GM12878 (cell line): ENCODE data around the gene CNTNAP2. TPM values are rescaled to one million over a fixed set of nuclear protein-coding genes. Genes with fewer than 3 reads are reported as not detected.

ENCODE experiments used
- ATAC-seq: fragments of 200-7000 bp; cut with Tn5 transposase; 3 replicates; pipeline ENCODE4 v1.9.1; 2020; ENCODE audit warnings: mild to moderate bottlenecking, moderate library complexity
- BruUV-seq: library from RNA; stranded (reverse); fragments of 400-500 nt; replicated peaks from 2 replicates; lab custom pipeline; 2021; lab: Mats Ljungman, UMichigan
- CTCF ChIA-PET: fragments of 300-600 bp; sonication (Branson Sonifier 250); formaldehyde crosslinking; extraction: SDS; loops from one replicate; lab custom pipeline; 2021; ENCODE audit warnings: inconsistent platforms; lab: Yijun Ruan, JAX
- POLR2A ChIA-PET: fragments of 350-600 bp; formaldehyde crosslinking; extraction: SDS; loops from one replicate; lab custom pipeline; 2021; ENCODE audit warnings: inconsistent platforms; lab: Charles Lee
- RAD21 ChIA-PET: fragments of 300-600 bp; sonication (Branson Sonifier 250); formaldehyde crosslinking; loops from one replicate; lab custom pipeline; 2023; ENCODE audit warnings: antibody characterized with exemption; ENCODE audit not compliant: unreplicated experiment; lab: Charles Lee
- SMC1A ChIA-PET: fragments of 300-600 bp; sonication (Branson Sonifier 250); formaldehyde crosslinking; loops from one replicate; lab custom pipeline; 2023; ENCODE audit not compliant: unreplicated experiment, uncharacterized antibody; lab: Charles Lee
- DNase-seq: peaks from one replicate; pipeline ENCODE4 v3.0.0-alpha.2; 2011; ENCODE audit warnings: low read depth, low spot score
- FAIRE-seq: peaks from 3 replicates; lab custom pipeline; 2011; peaks lifted over from hg19 to GRCh38; lab: Jason Lieb, UNC
- H2AFZ ChIP-seq: 2 replicates; pipeline ENCODE4 v1.6.0; 2011; ENCODE audit warnings: low read depth, low read length, control low read depth; ENCODE audit not compliant: control insufficient read depth
- H3K27ac ChIP-seq: 2 replicates; pipeline ENCODE4 v1.5.1; 2011; ENCODE audit warnings: control low read depth; ENCODE audit not compliant: control insufficient read depth, insufficient read depth
- H3K27me3 ChIP-seq, 2 experiments: replicated peaks in 1 of 2; 2 replicates each; pipeline versions ENCODE4 v1.6.0 to v1.6.1; 2011; ENCODE audit warnings: low read length in 1 of 2; ENCODE audit not compliant: control insufficient read depth in 2 of 2, insufficient read depth in 2 of 2
- H3K36me3 ChIP-seq, 2 experiments: 2 replicates each; pipeline ENCODE4 v1.5.1; 2011; ENCODE audit warnings: low read length in 1 of 2; ENCODE audit not compliant: control insufficient read depth in 2 of 2, insufficient read depth in 2 of 2
- H3K4me1 ChIP-seq: 2 replicates; pipeline ENCODE4 v1.6.1; 2011; ENCODE audit warnings: mild to moderate bottlenecking, low read length, moderate library complexity, mixed read lengths; ENCODE audit not compliant: control insufficient read depth, insufficient read depth
- H3K4me2 ChIP-seq: 2 replicates; pipeline ENCODE4 v1.6.0; 2011; ENCODE audit warnings: control low read depth; ENCODE audit not compliant: control insufficient read depth, insufficient read depth
- H3K4me3 ChIP-seq: fragments of 200-600 bp; sonication (generic); 2 replicates; pipeline ENCODE4 v1.5.1; 2016
- H3K79me2 ChIP-seq: 2 replicates; pipeline ENCODE4 v1.6.0; 2011; ENCODE audit warnings: low read length; ENCODE audit not compliant: control insufficient read depth, insufficient read depth
- H3K9ac ChIP-seq: 2 replicates; pipeline ENCODE4 v1.8.0; 2011; ENCODE audit warnings: low read length, control low read depth, mixed read lengths; ENCODE audit not compliant: control insufficient read depth, insufficient read depth
- H3K9me3 ChIP-seq: replicated peaks from 3 replicates; pipeline ENCODE4 v1.5.1; 2011; ENCODE audit warnings: mild to moderate bottlenecking, low read length; ENCODE audit not compliant: control insufficient read depth, insufficient read depth
- H4K20me1 ChIP-seq: 2 replicates; pipeline ENCODE4 v1.6.0; 2011; ENCODE audit not compliant: control insufficient read depth, insufficient read depth
- EED ChIP-seq: sonication (generic); IDR thresholded peaks from 2 replicates; pipeline ENCODE4 v1.6.1; 2016; ENCODE audit warnings: antibody characterized with exemption, low read depth
- FOS ChIP-seq: IDR thresholded peaks from 3 replicates; pipeline ENCODE4 v1.6.1; 2011; ENCODE audit warnings: borderline replicate concordance; ENCODE audit not compliant: insufficient read length; ENCODE audit errors: extremely low read depth
- FOXM1 ChIP-seq: IDR thresholded peaks from 2 replicates; pipeline ENCODE4 v1.6.1; 2012; ENCODE audit warnings: low read depth, mild to moderate bottlenecking, inconsistent platforms, low read length, moderate library complexity
- HDAC2 ChIP-seq: fragments of 200-600 bp; sonication (generic); IDR thresholded peaks from 2 replicates; pipeline ENCODE4 v1.6.1; 2017
- JUND ChIP-seq: IDR thresholded peaks from 2 replicates; pipeline ENCODE4 v1.6.1; 2012; ENCODE audit warnings: low read depth, mild to moderate bottlenecking, low read length, improper control_type of control experiment, moderate library complexity
- NFYB ChIP-seq: IDR thresholded peaks from 2 replicates; pipeline ENCODE4 v1.6.1; 2011; ENCODE audit warnings: low read depth, mild to moderate bottlenecking, low read length, improper control_type of control experiment, moderate library complexity; ENCODE audit not compliant: insufficient read depth
- NR2F1 ChIP-seq: fragments of 450-650 bp; conservative IDR thresholded peaks from 2 replicates; pipeline ENCODE4 v1.6.1; 2017; ENCODE audit warnings: mild to moderate bottlenecking
- RUNX3 ChIP-seq: IDR thresholded peaks from 2 replicates; pipeline ENCODE4 v1.6.1; 2012; ENCODE audit warnings: low read length, inconsistent platforms
- SMARCA5 ChIP-seq: fragments of 450-650 bp; IDR thresholded peaks from 2 replicates; pipeline ENCODE4 v1.6.1; 2017; ENCODE audit warnings: mild to moderate bottlenecking
- SREBF2 ChIP-seq: IDR thresholded peaks from 2 replicates; pipeline ENCODE4 v1.6.1; 2012; ENCODE audit warnings: mild to moderate bottlenecking, low read length
- WGBS: methylation state at CpG from one replicate; pipeline ENCODE4 v1.1.6; 2016; ENCODE audit warnings: low lambda C conversion rate; ENCODE audit not compliant: insufficient replicate concordance, insufficient coverage; ENCODE audit errors: missing lambda C conversion rate; 5-methylcytosine and 5-hydroxymethylcytosine counted together
- in situ Hi-C: fragments of 300-500 bp; cut with MboI; formaldehyde crosslinking; loops from 9 replicates; pipeline ENCODE4 v1.14.3; 2018; ENCODE audit warnings: mixed read lengths
- intact Hi-C: fragments of 100-400 bp; cut with micrococcal nuclease; formaldehyde crosslinking; loops from one replicate; pipeline ENCODE4 v1.14.2; 2022; ENCODE audit not compliant: unreplicated experiment
- polyA plus RNA-seq, 11 experiments: library from polyadenylated mRNA; depleted of rRNA in 4 of 11; unstranded in 6 of 11; stranded (reverse) in 5 of 11; fragments of >200 nt; fragmentation: Nextera tagmentation in 4 of 11; fragmentation: Illumina TruSeq in 1 of 11; extraction: Ambion mirVana in 4 of 11; extraction: Trizol in 1 of 11; gene quantifications; 1 replicate in 1 of 11; 2 replicates in 10 of 11; pipeline versions ENCODE4 v1.2.1 to v1.2.3, GENCODE V29; 2011 to 2016; ENCODE audit warnings: inconsistent platforms in 2 of 11, missing spikeins in 2 of 11, low read depth in 1 of 11
- total RNA-seq, 4 experiments: library from RNA; depleted of rRNA in 3 of 4; stranded (reverse); fragments of >200 nt in 3 of 4; fragmentation: Illumina TruSeq in 1 of 4; extraction: Trizol in 1 of 4; gene quantifications; 2 replicates each; pipeline versions ENCODE4 v1.2.1 to v1.2.3, GENCODE V29; 2013 to 2021
- TF ChIP-seq, protein P1 (sequence below): fragments of 450-650 bp; IDR thresholded peaks from 2 replicates; pipeline ENCODE4 v1.6.1; 2017; ENCODE audit warnings: mild to moderate bottlenecking, moderate library complexity
- TF ChIP-seq, protein P2 (sequence below): fragments of 450-650 bp; IDR thresholded peaks from 2 replicates; pipeline ENCODE4 v1.6.1; 2016; ENCODE audit warnings: mild to moderate bottlenecking
- TF ChIP-seq, protein P3 (sequence below): IDR thresholded peaks from 2 replicates; pipeline ENCODE4 v1.6.1; 2012; ENCODE audit warnings: mild to moderate bottlenecking, low read depth, low read length
- TF ChIP-seq, protein P4 (sequence below): fragments of 150-350 bp; IDR thresholded peaks from 2 replicates; pipeline ENCODE4 v1.6.1; 2014; ENCODE audit warnings: mild to moderate bottlenecking, low read depth, low read length

The CNTNAP2 gene
- total and polyA plus RNA-seq, 10 of the 15 experiments (the other 5 are each of a cell fraction or from before 2014, with no cell fraction given): 0.03 to 0.08 (median 0.03) TPM; not detected in 7

DNA sequence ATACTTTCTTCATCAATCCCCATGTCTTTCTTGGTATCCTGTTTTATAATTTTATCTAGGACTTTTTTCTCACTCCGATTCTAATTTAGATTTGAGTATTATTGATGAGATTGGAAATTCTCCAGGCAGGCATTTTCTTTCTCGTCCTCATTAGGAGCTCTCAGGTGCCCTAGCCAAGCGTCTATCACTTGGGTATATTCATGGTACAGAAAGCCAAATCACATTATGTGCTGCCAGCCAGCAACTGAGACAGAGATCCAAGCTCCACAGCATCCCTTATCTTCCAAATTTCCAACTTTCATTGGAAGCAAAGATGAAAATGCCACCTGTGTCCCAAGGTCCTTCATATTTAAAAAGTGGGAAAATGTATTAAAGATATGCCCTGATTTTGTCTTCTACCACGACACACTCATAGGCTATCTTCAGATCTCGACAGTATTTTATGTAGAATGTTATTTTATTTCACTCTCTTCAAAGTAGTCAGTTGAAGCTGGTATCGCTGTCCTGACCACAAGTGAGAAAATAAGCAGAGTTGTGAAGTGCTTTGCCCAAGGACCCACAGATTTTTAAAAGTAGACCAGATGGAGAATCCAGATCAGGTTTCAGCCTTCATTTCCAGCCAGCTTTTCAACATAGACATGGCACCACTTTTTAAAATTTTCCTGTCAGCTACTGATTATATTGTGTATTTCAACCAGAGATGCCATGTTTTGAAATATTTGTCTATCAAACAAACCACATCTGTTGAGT, 773.4 kb downstream of the CNTNAP2 start:
- H2AFZ ChIP-seq: no peak overlapping the region
- H3K9me3 ChIP-seq: no peaks in the 10 kb centered on the region
- ChIA-PET POLR2A (no interaction called here), SMC1A (no interaction called here), CTCF (no interaction called here), RAD21 (no interaction called here)
- no TSS peak for BruUV-seq
- H4K20me1 ChIP-seq: no peaks in the 10 kb centered on the region
- intact Hi-C loops (no loop called here), in situ Hi-C loops (no loop called here)
- no peak overlapping the region for H3K27ac ChIP-seq
- no peak for FAIRE-seq
- WGBS: 17% methylated on average over 6 of the region's 6 CpGs
- no peaks in the 10 kb centered on the region for H3K27me3 ChIP-seq
- H3K4me1 ChIP-seq: no peaks in the 10 kb centered on the region
- no peak overlapping the region for H3K4me2 ChIP-seq
- H3K79me2 ChIP-seq: no peaks in the 10 kb centered on the region
- no peaks in the 10 kb centered on the region for H3K36me3 ChIP-seq
- no peak for DNase-seq
- no peak overlapping the region for H3K9ac ChIP-seq
- no peak for ATAC-seq
- H3K4me3 ChIP-seq: no peak overlapping the region
- TF ChIP-seq JUND: no peak
- TF ChIP-seq, protein P1, sequence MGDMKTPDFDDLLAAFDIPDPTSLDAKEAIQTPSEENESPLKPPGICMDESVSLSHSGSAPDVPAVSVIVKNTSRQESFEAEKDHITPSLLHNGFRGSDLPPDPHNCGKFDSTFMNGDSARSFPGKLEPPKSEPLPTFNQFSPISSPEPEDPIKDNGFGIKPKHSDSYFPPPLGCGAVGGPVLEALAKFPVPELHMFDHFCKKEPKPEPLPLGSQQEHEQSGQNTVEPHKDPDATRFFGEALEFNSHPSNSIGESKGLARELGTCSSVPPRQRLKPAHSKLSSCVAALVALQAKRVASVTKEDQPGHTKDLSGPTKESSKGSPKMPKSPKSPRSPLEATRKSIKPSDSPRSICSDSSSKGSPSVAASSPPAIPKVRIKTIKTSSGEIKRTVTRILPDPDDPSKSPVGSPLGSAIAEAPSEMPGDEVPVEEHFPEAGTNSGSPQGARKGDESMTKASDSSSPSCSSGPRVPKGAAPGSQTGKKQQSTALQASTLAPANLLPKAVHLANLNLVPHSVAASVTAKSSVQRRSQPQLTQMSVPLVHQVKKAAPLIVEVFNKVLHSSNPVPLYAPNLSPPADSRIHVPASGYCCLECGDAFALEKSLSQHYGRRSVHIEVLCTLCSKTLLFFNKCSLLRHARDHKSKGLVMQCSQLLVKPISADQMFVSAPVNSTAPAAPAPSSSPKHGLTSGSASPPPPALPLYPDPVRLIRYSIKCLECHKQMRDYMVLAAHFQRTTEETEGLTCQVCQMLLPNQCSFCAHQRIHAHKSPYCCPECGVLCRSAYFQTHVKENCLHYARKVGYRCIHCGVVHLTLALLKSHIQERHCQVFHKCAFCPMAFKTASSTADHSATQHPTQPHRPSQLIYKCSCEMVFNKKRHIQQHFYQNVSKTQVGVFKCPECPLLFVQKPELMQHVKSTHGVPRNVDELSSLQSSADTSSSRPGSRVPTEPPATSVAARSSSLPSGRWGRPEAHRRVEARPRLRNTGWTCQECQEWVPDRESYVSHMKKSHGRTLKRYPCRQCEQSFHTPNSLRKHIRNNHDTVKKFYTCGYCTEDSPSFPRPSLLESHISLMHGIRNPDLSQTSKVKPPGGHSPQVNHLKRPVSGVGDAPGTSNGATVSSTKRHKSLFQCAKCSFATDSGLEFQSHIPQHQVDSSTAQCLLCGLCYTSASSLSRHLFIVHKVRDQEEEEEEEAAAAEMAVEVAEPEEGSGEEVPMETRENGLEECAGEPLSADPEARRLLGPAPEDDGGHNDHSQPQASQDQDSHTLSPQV: no peak
- TF ChIP-seq FOS: no peak
- TF ChIP-seq NR2F1: no peak
- no peak for TF ChIP-seq SMARCA5
- no peak for TF ChIP-seq FOXM1
- TF ChIP-seq, protein P2, sequence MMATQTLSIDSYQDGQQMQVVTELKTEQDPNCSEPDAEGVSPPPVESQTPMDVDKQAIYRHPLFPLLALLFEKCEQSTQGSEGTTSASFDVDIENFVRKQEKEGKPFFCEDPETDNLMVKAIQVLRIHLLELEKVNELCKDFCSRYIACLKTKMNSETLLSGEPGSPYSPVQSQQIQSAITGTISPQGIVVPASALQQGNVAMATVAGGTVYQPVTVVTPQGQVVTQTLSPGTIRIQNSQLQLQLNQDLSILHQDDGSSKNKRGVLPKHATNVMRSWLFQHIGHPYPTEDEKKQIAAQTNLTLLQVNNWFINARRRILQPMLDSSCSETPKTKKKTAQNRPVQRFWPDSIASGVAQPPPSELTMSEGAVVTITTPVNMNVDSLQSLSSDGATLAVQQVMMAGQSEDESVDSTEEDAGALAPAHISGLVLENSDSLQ: no peak
- TF ChIP-seq, protein P3, sequence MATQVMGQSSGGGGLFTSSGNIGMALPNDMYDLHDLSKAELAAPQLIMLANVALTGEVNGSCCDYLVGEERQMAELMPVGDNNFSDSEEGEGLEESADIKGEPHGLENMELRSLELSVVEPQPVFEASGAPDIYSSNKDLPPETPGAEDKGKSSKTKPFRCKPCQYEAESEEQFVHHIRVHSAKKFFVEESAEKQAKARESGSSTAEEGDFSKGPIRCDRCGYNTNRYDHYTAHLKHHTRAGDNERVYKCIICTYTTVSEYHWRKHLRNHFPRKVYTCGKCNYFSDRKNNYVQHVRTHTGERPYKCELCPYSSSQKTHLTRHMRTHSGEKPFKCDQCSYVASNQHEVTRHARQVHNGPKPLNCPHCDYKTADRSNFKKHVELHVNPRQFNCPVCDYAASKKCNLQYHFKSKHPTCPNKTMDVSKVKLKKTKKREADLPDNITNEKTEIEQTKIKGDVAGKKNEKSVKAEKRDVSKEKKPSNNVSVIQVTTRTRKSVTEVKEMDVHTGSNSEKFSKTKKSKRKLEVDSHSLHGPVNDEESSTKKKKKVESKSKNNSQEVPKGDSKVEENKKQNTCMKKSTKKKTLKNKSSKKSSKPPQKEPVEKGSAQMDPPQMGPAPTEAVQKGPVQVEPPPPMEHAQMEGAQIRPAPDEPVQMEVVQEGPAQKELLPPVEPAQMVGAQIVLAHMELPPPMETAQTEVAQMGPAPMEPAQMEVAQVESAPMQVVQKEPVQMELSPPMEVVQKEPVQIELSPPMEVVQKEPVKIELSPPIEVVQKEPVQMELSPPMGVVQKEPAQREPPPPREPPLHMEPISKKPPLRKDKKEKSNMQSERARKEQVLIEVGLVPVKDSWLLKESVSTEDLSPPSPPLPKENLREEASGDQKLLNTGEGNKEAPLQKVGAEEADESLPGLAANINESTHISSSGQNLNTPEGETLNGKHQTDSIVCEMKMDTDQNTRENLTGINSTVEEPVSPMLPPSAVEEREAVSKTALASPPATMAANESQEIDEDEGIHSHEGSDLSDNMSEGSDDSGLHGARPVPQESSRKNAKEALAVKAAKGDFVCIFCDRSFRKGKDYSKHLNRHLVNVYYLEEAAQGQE: no peak
- no peak for TF ChIP-seq HDAC2
- no peak for TF ChIP-seq SREBF2
- TF ChIP-seq, protein P4, sequence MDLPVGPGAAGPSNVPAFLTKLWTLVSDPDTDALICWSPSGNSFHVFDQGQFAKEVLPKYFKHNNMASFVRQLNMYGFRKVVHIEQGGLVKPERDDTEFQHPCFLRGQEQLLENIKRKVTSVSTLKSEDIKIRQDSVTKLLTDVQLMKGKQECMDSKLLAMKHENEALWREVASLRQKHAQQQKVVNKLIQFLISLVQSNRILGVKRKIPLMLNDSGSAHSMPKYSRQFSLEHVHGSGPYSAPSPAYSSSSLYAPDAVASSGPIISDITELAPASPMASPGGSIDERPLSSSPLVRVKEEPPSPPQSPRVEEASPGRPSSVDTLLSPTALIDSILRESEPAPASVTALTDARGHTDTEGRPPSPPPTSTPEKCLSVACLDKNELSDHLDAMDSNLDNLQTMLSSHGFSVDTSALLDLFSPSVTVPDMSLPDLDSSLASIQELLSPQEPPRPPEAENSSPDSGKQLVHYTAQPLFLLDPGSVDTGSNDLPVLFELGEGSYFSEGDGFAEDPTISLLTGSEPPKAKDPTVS: no peak
- no peak for TF ChIP-seq NFYB
- no peak for TF ChIP-seq EED
- TF ChIP-seq RUNX3: no peak
